ENCODE results near the gene PNPLA2. TPM values are rescaled to one million over a fixed set of nuclear protein-coding genes. Genes with fewer than 3 reads are reported as not detected.

Gene PNPLA2
- total and polyA plus RNA-seq, 2 donors from 2014 or later: 67.9 to 173 TPM

GRCh38 chr11:836700-837099, 18.0 kb downstream of the PNPLA2 start:
- Histone ChIP-seq H3K27me3 (ENCODE audit: control insufficient read depth, insufficient read depth, low read length) (no peaks in the 10 kb centered on the region), H3K36me3 (ENCODE audit: control insufficient read depth in 2 of 3, insufficient read depth in 3 of 3, low read length in 3 of 3) (peaks cover 0 to 34% (median 10%) of the 10 kb centered on the region in 3 donors), H3K9ac (ENCODE audit: low read length in 3 of 3) (no peak overlapping the region), H3K4me3 (ENCODE audit: low read length in 3 of 3) (no peak overlapping the region), H3K27ac (ENCODE audit: low read depth in 2 of 2, low read length in 2 of 2) (no peak overlapping the region), H3K4me1 (ENCODE audit: control insufficient read depth in 2 of 3, insufficient read depth in 2 of 3, low read depth in 1 of 3, low read length in 3 of 3) (peaks cover 0 to 43% (median 12%) of the 10 kb centered on the region in 3 donors), H3K9me3 (ENCODE audit: control insufficient read depth in 2 of 3, insufficient read depth in 1 of 3, low read length in 3 of 3) (no peaks in the 10 kb centered on the region)
- FAIRE-seq: no peak
- DNase-seq: no peak
- no peak for TF ChIP-seq CTCF (IDR thresholded peaks at IDR 0.05; ENCODE audit: borderline replicate concordance, extremely low read depth, insufficient read depth)
- intact Hi-C loops (cut with DNase I): no loop called here

GRCh38 chr11:837189-837989, 18.7 kb downstream of the PNPLA2 start:
- Histone ChIP-seq H3K9me3 (ENCODE audit: control insufficient read depth in 2 of 3, insufficient read depth in 1 of 3, low read length in 3 of 3) (no peaks in the 10 kb centered on the region), H3K9ac (ENCODE audit: low read length in 3 of 3) (no peak overlapping the region), H3K4me3 (ENCODE audit: low read length in 3 of 3) (no peak overlapping the region), H3K27ac (ENCODE audit: low read depth in 2 of 2, low read length in 2 of 2) (no peak overlapping the region), H3K27me3 (ENCODE audit: control insufficient read depth, insufficient read depth, low read length) (no peaks in the 10 kb centered on the region), H3K4me1 (ENCODE audit: control insufficient read depth in 2 of 3, insufficient read depth in 2 of 3, low read depth in 1 of 3, low read length in 3 of 3) (peaks cover 0 to 37% (median 12%) of the 10 kb centered on the region in 3 donors), H3K36me3 (ENCODE audit: control insufficient read depth in 2 of 3, insufficient read depth in 3 of 3, low read length in 3 of 3) (peaks cover 0 to 34% (median 10%) of the 10 kb centered on the region in 3 donors)
- TF ChIP-seq CTCF (IDR thresholded peaks at IDR 0.05; ENCODE audit: borderline replicate concordance, extremely low read depth, insufficient read depth): no peak
- intact Hi-C loops (cut with DNase I): no loop called here
- FAIRE-seq (no peak), DNase-seq (no peak)

GRCh38 chr11:837990-838307, 19.2 kb downstream of the PNPLA2 start:
- DNase-seq (no peak), FAIRE-seq (no peak)
- Histone ChIP-seq H3K27ac (ENCODE audit: low read depth in 2 of 2, low read length in 2 of 2) (no peak overlapping the region), H3K9ac (ENCODE audit: low read length in 3 of 3) (no peak overlapping the region), H3K27me3 (ENCODE audit: control insufficient read depth, insufficient read depth, low read length) (no peaks in the 10 kb centered on the region), H3K36me3 (ENCODE audit: control insufficient read depth in 2 of 3, insufficient read depth in 3 of 3, low read length in 3 of 3) (peaks cover 0 to 34% (median 10%) of the 10 kb centered on the region in 3 donors), H3K4me1 (ENCODE audit: control insufficient read depth in 2 of 3, insufficient read depth in 2 of 3, low read depth in 1 of 3, low read length in 3 of 3) (peaks cover 0 to 36% (median 12%) of the 10 kb centered on the region in 3 donors), H3K9me3 (ENCODE audit: control insufficient read depth in 2 of 3, insufficient read depth in 1 of 3, low read length in 3 of 3) (no peaks in the 10 kb centered on the region), H3K4me3 (ENCODE audit: low read length in 3 of 3) (no peak overlapping the region)
- intact Hi-C loops (cut with DNase I): no loop called here
- TF ChIP-seq CTCF (IDR thresholded peaks at IDR 0.05; ENCODE audit: borderline replicate concordance, extremely low read depth, insufficient read depth): no peak

Data from kidney (tissue), 14 donors.